ENCODE data around the gene SHD.
"Not testable (repeated sequence)": the region's sequence is repeated elsewhere in the genome, so short reads cannot be mapped to it uniquely, and the experiment has no call there.

Gene SHD

GRCh38 chr19:4268816-4269430 lies 10.1 kb upstream of the SHD start:
- no peak overlapping the region for H3K9ac ChIP-seq (ENCODE audit: low read depth, low read length)
- peaks cover 30% of the 10 kb centered on the region for H3K36me3 ChIP-seq (ENCODE audit: insufficient read depth, low read depth, low read length)
- no peaks in the 10 kb centered on the region for H3K9me3 ChIP-seq (ENCODE audit: insufficient read depth, low read depth, low read length)
- no peak overlapping the region for H3K4me3 ChIP-seq (ENCODE audit: low read length)
- no peaks in the 10 kb centered on the region for H3K4me1 ChIP-seq (ENCODE audit: insufficient read depth, low read length)
- no peak overlapping the region for H3K27ac ChIP-seq (ENCODE audit: low read length)
- H3K27me3 ChIP-seq (ENCODE audit: insufficient read depth, low read length): no peaks in the 10 kb centered on the region

DNA sequence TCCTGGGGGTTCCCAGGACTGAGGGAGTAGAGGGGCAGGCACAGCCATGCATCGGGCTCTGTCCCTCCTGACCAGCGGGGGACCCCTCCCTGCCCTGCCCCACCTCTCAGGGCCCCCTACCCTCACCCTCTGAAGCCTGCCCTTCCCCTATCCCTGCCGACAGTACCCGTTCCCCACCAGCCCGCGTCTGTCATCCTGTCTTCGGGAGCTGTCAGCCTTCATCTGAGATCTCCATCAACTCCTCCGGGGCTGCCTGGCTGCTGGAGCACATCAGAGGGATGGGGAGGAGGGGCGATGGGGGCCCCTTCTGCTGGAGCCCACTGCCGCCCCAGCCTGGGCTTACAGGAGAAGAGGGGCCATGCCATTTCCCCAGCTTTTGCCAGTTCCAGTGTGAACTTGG lies 6.2 kb upstream of the SHD start:
- H3K9ac ChIP-seq (ENCODE audit: low read depth, low read length): no peak overlapping the region
- peaks cover 13% of the 10 kb centered on the region for H3K36me3 ChIP-seq (ENCODE audit: insufficient read depth, low read depth, low read length)
- no peak overlapping the region for H3K27ac ChIP-seq (ENCODE audit: low read length)
- no peaks in the 10 kb centered on the region for H3K9me3 ChIP-seq (ENCODE audit: insufficient read depth, low read depth, low read length)
- no peak overlapping the region for H3K4me3 ChIP-seq (ENCODE audit: low read length)
- peaks cover 3% of the 10 kb centered on the region for H3K27me3 ChIP-seq (ENCODE audit: insufficient read depth, low read length)
- no peaks in the 10 kb centered on the region for H3K4me1 ChIP-seq (ENCODE audit: insufficient read depth, low read length)

GRCh38 chr19:4274321-4274686 lies 4.8 kb upstream of the SHD start:
- not testable (repeated sequence) for H3K36me3 ChIP-seq (ENCODE audit: insufficient read depth, low read depth, low read length); H3K4me1 ChIP-seq (ENCODE audit: insufficient read depth, low read length); H3K9me3 ChIP-seq (ENCODE audit: insufficient read depth, low read depth, low read length); H3K9ac ChIP-seq (ENCODE audit: low read depth, low read length); H3K4me3 ChIP-seq (ENCODE audit: low read length); H3K27ac ChIP-seq (ENCODE audit: low read length)
- peaks cover 14% of the 10 kb centered on the region for H3K27me3 ChIP-seq (ENCODE audit: insufficient read depth, low read length)

GRCh38 chr19:4277191-4277696 lies 1.8 kb upstream of the SHD start:
- peaks cover 44% of the 10 kb centered on the region for H3K27me3 ChIP-seq (ENCODE audit: insufficient read depth, low read length)
- H3K4me3 ChIP-seq (ENCODE audit: low read length): no peak overlapping the region
- no peak overlapping the region for H3K9ac ChIP-seq (ENCODE audit: low read depth, low read length)

DNA sequence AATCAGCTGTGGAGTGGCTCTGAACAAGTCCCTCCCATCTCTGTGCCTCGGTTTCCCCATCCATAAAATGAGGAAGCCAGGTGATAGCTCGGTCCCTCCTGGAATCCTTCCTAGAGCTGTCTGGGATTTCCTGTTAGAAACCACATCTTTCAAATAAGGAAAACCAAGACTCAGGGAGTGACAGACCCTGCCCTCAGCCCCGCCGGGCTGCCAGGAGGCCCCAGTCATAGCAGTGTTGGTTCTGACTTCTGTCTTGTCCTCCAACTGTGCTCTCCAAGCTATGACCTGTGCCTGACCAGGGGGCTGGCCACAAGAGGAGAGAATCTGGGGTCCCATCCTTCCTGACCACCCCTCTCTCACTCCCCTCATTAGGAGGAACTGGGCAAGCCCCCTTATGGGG lies 1.1 kb upstream of the SHD start:
- Histone ChIP-seq H3K9me3 (ENCODE audit: insufficient read depth, low read depth, low read length) (no peaks in the 10 kb centered on the region), H3K4me1 (ENCODE audit: insufficient read depth, low read length) (no peaks in the 10 kb centered on the region), H3K36me3 (ENCODE audit: insufficient read depth, low read depth, low read length) (no peaks in the 10 kb centered on the region), H3K4me3 (ENCODE audit: low read length) (no peak overlapping the region), H3K9ac (ENCODE audit: low read depth, low read length) (no peak overlapping the region), H3K27ac (ENCODE audit: low read length) (no peak overlapping the region), H3K27me3 (ENCODE audit: insufficient read depth, low read length) (peaks cover 49% of the 10 kb centered on the region)

More at GRCh38 chr19:4277191-4277696, 1.8 kb upstream of the SHD start:
- H3K27ac ChIP-seq (ENCODE audit: low read length): no peak overlapping the region
- H3K36me3 ChIP-seq (ENCODE audit: insufficient read depth, low read depth, low read length): no peaks in the 10 kb centered on the region
- no peaks in the 10 kb centered on the region for H3K9me3 ChIP-seq (ENCODE audit: insufficient read depth, low read depth, low read length)
- no peaks in the 10 kb centered on the region for H3K4me1 ChIP-seq (ENCODE audit: insufficient read depth, low read length)

DNA sequence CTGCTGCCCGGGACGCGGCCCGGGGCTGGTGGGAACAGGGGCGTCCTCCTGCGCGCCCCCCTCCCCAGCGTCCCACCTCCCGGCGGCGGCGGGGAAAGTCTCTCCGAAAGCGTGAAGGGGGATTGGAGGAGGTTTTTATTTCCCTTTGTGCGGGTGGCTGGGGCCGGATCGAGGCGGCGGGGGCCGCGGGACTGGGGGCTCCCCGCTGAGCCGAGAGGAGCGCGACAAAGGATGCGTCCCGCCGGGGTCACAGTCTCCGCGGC lies 132 bp downstream of the SHD start:
- Histone ChIP-seq H3K27me3 (ENCODE audit: insufficient read depth, low read length) (peaks cover 51% of the 10 kb centered on the region), H3K36me3 (ENCODE audit: insufficient read depth, low read depth, low read length) (no peaks in the 10 kb centered on the region), H3K9me3 (ENCODE audit: insufficient read depth, low read depth, low read length) (no peaks in the 10 kb centered on the region), H3K4me1 (ENCODE audit: insufficient read depth, low read length) (no peaks in the 10 kb centered on the region), H3K27ac (ENCODE audit: low read length) (no peak overlapping the region), H3K4me3 (ENCODE audit: low read length) (peak overlapping the region; percentile 70; the same call in 1 of the 2 replicates), H3K9ac (ENCODE audit: low read depth, low read length) (no peak overlapping the region)

DNA sequence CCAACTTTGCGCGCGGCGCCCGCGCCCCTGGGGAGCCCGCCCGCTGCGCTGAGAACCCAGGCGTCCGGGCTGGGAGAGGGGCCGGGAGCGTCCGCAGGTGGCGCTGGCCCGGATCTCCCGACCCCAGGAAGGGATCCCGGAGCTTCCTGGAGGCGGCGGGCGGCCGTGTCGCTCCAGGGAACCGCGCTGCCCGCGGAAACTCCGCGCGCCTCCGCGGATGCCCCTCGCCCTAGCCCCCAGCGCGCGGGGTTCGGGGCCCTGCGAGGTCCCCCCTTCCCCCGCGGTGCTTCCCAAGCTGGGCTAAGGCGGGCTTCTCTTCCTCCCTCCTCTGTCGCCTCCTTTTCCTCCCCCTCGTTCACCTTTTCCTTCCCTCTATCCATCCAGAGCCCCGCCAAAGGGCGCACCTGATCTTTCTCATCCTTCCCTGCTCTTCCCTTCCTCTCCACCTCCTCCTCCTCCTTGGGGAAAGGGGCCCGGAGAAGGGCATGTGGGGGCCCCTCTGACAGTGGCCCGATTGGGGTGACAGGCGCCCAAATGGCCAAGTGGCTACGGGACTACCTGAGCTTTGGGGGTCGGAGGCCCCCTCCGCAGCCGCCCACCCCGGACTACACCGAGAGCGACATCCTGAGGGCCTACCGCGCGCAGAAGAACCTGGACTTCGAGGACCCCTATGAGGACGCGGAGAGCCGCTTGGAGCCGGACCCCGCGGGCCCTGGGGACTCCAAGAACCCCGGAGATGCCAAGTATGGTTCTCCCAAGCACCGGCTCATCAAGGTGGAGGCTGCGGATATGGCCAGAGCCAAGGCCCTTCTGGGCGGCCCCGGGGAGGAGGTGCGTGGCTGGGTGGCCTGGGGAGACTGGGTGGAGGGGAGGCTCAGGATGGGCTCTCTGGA lies 710 bp downstream of the SHD start:
- Histone ChIP-seq H3K27ac (ENCODE audit: low read length) (no peak overlapping the region), H3K4me1 (ENCODE audit: insufficient read depth, low read length) (no peaks in the 10 kb centered on the region), H3K4me3 (ENCODE audit: low read length) (peak overlapping the region; percentile 70), H3K9me3 (ENCODE audit: insufficient read depth, low read depth, low read length) (no peaks in the 10 kb centered on the region), H3K9ac (ENCODE audit: low read depth, low read length) (no peak overlapping the region; the same call in 1 of the 2 replicates), H3K27me3 (ENCODE audit: insufficient read depth, low read length) (peaks cover 52% of the 10 kb centered on the region), H3K36me3 (ENCODE audit: insufficient read depth, low read depth, low read length) (no peaks in the 10 kb centered on the region)

DNA sequence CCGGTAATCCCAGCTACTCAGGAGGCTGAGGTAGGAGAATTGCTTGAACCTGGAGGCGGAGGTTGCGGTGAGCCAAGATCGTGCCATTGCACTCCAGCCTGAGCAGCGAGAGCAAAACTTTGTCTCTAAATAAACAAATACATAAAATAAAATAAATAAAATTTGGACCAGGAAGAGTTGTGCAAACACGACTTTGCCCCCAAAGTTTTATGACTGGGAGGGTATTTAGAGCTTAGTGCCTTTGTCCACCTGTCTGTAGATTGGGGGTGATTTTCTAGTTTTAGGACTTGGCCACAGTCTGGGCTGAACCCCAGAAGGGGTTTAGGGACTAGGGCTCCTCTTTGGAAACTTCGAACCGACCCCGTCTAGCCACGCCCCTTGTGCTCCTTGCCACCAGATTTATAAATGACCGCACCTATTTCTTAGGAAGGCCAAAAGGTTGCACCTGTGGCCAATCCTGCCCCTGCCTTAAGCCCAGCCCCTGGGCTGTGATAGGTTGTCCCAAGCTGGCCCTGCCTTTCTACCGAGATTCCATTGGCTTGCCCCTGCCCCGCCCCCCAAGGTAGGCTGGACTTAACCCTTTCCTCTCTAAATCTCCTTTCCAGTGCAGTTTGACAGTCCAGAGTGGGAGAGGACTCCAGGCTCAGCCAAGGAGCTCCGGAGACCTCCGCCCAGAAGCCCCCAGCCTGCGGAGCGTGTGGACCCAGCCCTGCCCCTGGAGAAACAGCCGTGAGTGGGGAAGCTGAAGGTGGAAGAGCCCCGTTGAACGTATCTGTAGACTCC lies 5.3 kb downstream of the SHD start:
- Histone ChIP-seq H3K27me3 (ENCODE audit: insufficient read depth, low read length) (peaks cover 43% of the 10 kb centered on the region), H3K27ac (ENCODE audit: low read length) (no peak overlapping the region), H3K9me3 (ENCODE audit: insufficient read depth, low read depth, low read length) (no peaks in the 10 kb centered on the region), H3K36me3 (ENCODE audit: insufficient read depth, low read depth, low read length) (no peaks in the 10 kb centered on the region), H3K4me3 (ENCODE audit: low read length) (peak overlapping the region; percentile 17; the same call in 1 of the 2 replicates), H3K9ac (ENCODE audit: low read depth, low read length) (no peak overlapping the region), H3K4me1 (ENCODE audit: insufficient read depth, low read length) (no peaks in the 10 kb centered on the region)

- peaks cover 37% of the 10 kb centered on the region for H3K27me3 ChIP-seq (ENCODE audit: insufficient read depth, low read length)
- no peaks in the 10 kb centered on the region for H3K36me3 ChIP-seq (ENCODE audit: insufficient read depth, low read depth, low read length)
These were observed 5.9 kb downstream of the SHD start for GRCh38 chr19:4284974-4285373.

GRCh38 chr19:4286141-4286540 lies 7.1 kb downstream of the SHD start:
- not testable (repeated sequence) for H3K27ac ChIP-seq (ENCODE audit: low read length); H3K4me3 ChIP-seq (ENCODE audit: low read length); H3K36me3 ChIP-seq (ENCODE audit: insufficient read depth, low read depth, low read length); H3K9ac ChIP-seq (ENCODE audit: low read depth, low read length); H3K4me1 ChIP-seq (ENCODE audit: insufficient read depth, low read length); H3K9me3 ChIP-seq (ENCODE audit: insufficient read depth, low read depth, low read length)
- H3K27me3 ChIP-seq (ENCODE audit: insufficient read depth, low read length): peaks cover 25% of the 10 kb centered on the region

More at GRCh38 chr19:4284974-4285373, 5.9 kb downstream of the SHD start:
- no peak overlapping the region for H3K27ac ChIP-seq (ENCODE audit: low read length)
- H3K9me3 ChIP-seq (ENCODE audit: insufficient read depth, low read depth, low read length): no peaks in the 10 kb centered on the region
- no peaks in the 10 kb centered on the region for H3K4me1 ChIP-seq (ENCODE audit: insufficient read depth, low read length)
- no peak overlapping the region for H3K4me3 ChIP-seq (ENCODE audit: low read length)
- H3K9ac ChIP-seq (ENCODE audit: low read depth, low read length): no peak overlapping the region

DNA sequence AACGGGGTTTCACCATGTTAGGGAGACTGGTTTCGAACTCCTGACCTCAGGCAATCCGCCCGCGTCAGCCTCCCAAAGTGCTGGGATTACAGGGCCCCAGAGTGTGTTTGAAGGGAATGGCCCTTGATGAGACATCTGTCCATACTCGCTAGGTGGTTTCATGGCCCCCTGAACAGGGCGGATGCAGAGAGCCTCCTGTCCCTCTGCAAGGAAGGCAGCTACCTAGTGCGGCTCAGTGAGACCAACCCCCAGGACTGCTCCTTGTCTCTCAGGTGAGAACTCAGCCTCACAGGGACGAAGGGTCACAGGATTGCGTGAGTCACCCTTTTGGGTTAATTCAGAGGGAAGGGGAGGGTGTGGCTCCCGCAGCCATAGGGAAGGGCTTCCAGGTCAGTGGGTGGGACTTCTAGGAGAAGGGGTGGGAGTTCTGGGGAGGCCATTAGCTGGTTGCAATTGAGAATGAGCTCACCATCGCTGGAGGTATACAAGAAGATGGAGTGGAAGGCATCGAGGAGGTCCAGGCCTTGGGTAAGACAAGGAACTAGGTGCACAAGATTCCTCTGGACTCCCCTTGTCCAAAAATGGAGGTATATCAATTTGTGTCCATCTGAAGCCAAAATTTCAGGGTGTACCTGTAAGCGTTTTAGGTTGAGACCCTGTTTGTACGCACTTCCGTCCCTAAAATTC lies 9.2 kb downstream of the SHD start:
- no peak overlapping the region for H3K4me3 ChIP-seq (ENCODE audit: low read length)
- no peaks in the 10 kb centered on the region for H3K36me3 ChIP-seq (ENCODE audit: insufficient read depth, low read depth, low read length)
- H3K27me3 ChIP-seq (ENCODE audit: insufficient read depth, low read length): peaks cover 7% of the 10 kb centered on the region; the same call in 1 of the 2 replicates
- no peaks in the 10 kb centered on the region for H3K9me3 ChIP-seq (ENCODE audit: insufficient read depth, low read depth, low read length)
- no peaks in the 10 kb centered on the region for H3K4me1 ChIP-seq (ENCODE audit: insufficient read depth, low read length)
- H3K27ac ChIP-seq (ENCODE audit: low read length): no peak overlapping the region
- H3K9ac ChIP-seq (ENCODE audit: low read depth, low read length): no peak overlapping the region

Measured in iPS-20b (cell line).